HCT116 (cell line): ENCODE data around the gene SMG9. TPM values are rescaled to one million over a fixed set of nuclear protein-coding genes. Genes with fewer than 3 reads are reported as not detected.
"Not testable (repeated sequence)": the region's sequence is repeated elsewhere in the genome, so short reads cannot be mapped to it uniquely, and the experiment has no call there.

Source experiments
- ATAC-seq: fragments of 200-7000 bp; cut with Tn5 transposase; 2 replicates; pipeline ENCODE4 v1.9.1; 2020; ENCODE audit warnings: mild to moderate bottlenecking, moderate library complexity
- BruUV-seq: library from RNA; stranded (reverse); fragments of 400-500 nt; replicated peaks from 2 replicates; lab custom pipeline; 2021; lab: Mats Ljungman, UMichigan
- CTCF ChIA-PET: fragments of 300-600 bp; sonication (Branson Sonifier 250); formaldehyde crosslinking; loops from one replicate; lab custom pipeline; 2021; ENCODE audit warnings: antibody characterized with exemption; lab: Charles Lee
- POLR2A ChIA-PET: fragments of 300-600, 350-600 bp; sonication (Branson Sonifier 250); formaldehyde crosslinking; loops from one replicate; lab custom pipeline; 2021; ENCODE audit warnings: antibody characterized with exemption; lab: Charles Lee
- RAD21 ChIA-PET, 2 experiments: fragments of 300-600 bp; sonication (Branson Sonifier 250); formaldehyde crosslinking; loops; one replicate each; lab custom pipeline; 2023; ENCODE audit warnings: low total read pairs in 2 of 2; ENCODE audit not compliant: uncharacterized antibody in 2 of 2, unreplicated experiment in 2 of 2, low non-redundant PET in 1 of 2; lab: Charles Lee
- DNase-seq: peaks from one replicate; pipeline ENCODE4 v3.0.0-alpha.2; 2010; ENCODE audit warnings: low read depth, low spot score
- H2AFZ ChIP-seq: fragments of 200-600 bp; shearing (Covaris generic), sonication (generic); 2 replicates; pipeline ENCODE4 v1.6.1; 2017; ENCODE audit warnings: low read depth, mixed run types, mixed read lengths, antibody characterized with exemption, low read length; ENCODE audit not compliant: poor library complexity, severe bottlenecking
- H3K27ac ChIP-seq: 2 replicates; pipeline ENCODE4 v1.5.1; 2012; ENCODE audit warnings: low read depth, low read length
- H3K27me3 ChIP-seq: fragments of 200-600 bp; sonication (generic); 2 replicates; pipeline ENCODE4 v1.6.1; 2016; ENCODE audit warnings: mixed run types, low read length, mixed read lengths; ENCODE audit not compliant: insufficient read depth
- H3K36me3 ChIP-seq, 2 experiments: fragments of 200-500 bp in 1 of 2; fragments of 200-600 bp in 1 of 2; sonication (Bioruptor generic) in 1 of 2; sonication (generic) in 1 of 2; 2 replicates each; pipeline versions ENCODE4 v1.5.1 to v1.6.1; 2014 to 2016; ENCODE audit warnings: low read length in 2 of 2, inconsistent platforms in 1 of 2, mixed read lengths in 1 of 2, mixed run types in 1 of 2; ENCODE audit not compliant: insufficient read depth in 2 of 2, control insufficient read depth in 1 of 2
- H3K4me1 ChIP-seq, 2 experiments: fragments of 200-600 bp in 1 of 2; sonication (generic) in 1 of 2; 2 replicates each; pipeline versions ENCODE4 v1.5.1 to v1.6.1; 2012 to 2017; ENCODE audit warnings: low read length in 2 of 2, inconsistent platforms in 1 of 2, mild to moderate bottlenecking in 1 of 2, mixed read lengths in 1 of 2, mixed run types in 1 of 2, moderate library complexity in 1 of 2; ENCODE audit not compliant: insufficient read depth in 2 of 2, control insufficient read depth in 1 of 2
- H3K4me2 ChIP-seq: fragments of 200-600 bp; sonication (generic); 2 replicates; pipeline ENCODE4 v1.6.1; 2017; ENCODE audit warnings: mixed run types, low read length, mixed read lengths
- H3K4me3 ChIP-seq, 2 experiments: fragments of 200-600 bp in 1 of 2; sonication (generic) in 1 of 2; replicated peaks in 1 of 2; 2 replicates each; pipeline ENCODE4 v1.5.1; 2011 to 2016; ENCODE audit warnings: low read length in 2 of 2, control low read depth in 1 of 2, low read depth in 1 of 2, mild to moderate bottlenecking in 1 of 2, mixed read lengths in 1 of 2, mixed run types in 1 of 2
- H3K79me2 ChIP-seq: fragments of 200-600 bp; sonication (generic); 2 replicates; pipeline ENCODE4 v1.6.1; 2017; ENCODE audit warnings: mild to moderate bottlenecking, mixed run types, low read length, moderate library complexity, mixed read lengths; ENCODE audit not compliant: insufficient read depth
- H3K9ac ChIP-seq: fragments of 200-600 bp; sonication (generic); 2 replicates; pipeline ENCODE4 v1.6.1; 2016; ENCODE audit warnings: low read length, mixed read lengths
- H3K9me2 ChIP-seq: fragments of 200-600 bp; sonication (generic), shearing (Covaris generic); 2 replicates; pipeline ENCODE4 v1.6.1; 2017; ENCODE audit warnings: mixed run types, mild to moderate bottlenecking, moderate library complexity; ENCODE audit not compliant: insufficient read depth
- H3K9me3 ChIP-seq, 2 experiments: fragments of 200-500 bp in 1 of 2; fragments of 200-600 bp in 1 of 2; sonication (Bioruptor generic) in 1 of 2; sonication (generic) in 1 of 2; 2 replicates each; pipeline ENCODE4 v1.6.1; 2014 to 2017; ENCODE audit warnings: low read length in 2 of 2, mixed read lengths in 2 of 2, inconsistent platforms in 1 of 2, low read depth in 1 of 2, mild to moderate bottlenecking in 1 of 2, mixed run types in 1 of 2, moderate library complexity in 1 of 2; ENCODE audit not compliant: control insufficient read depth in 1 of 2, insufficient read depth in 1 of 2
- H4K20me1 ChIP-seq: fragments of 200-600 bp; sonication (generic), shearing (Covaris generic); 2 replicates; pipeline ENCODE4 v1.6.1; 2017; ENCODE audit warnings: mixed run types, mild to moderate bottlenecking, moderate library complexity; ENCODE audit not compliant: insufficient read depth
- CTCF ChIP-seq, 3 experiments: fragments of 200-600 bp in 1 of 3; sonication (generic) in 1 of 3; IDR thresholded peaks in 2 of 3; conservative IDR thresholded peaks in 1 of 3; 2 replicates each; pipeline ENCODE4 v1.5.1; 2012 to 2017; ENCODE audit warnings: low read depth in 2 of 3, low read length in 2 of 3, antibody characterized with exemption in 1 of 3, borderline replicate concordance in 1 of 3, control low read depth in 1 of 3, mild to moderate bottlenecking in 1 of 3, mixed read lengths in 1 of 3, mixed run types in 1 of 3, moderate library complexity in 1 of 3; ENCODE audit not compliant: insufficient read depth in 1 of 3
- EGR1 ChIP-seq: IDR thresholded peaks from 2 replicates; pipeline ENCODE4 v1.6.1; 2012; ENCODE audit warnings: low read depth
- ZNF274 ChIP-seq: fragments of 200-500 bp; sonication (Bioruptor generic); IDR thresholded peaks from 2 replicates; pipeline ENCODE4 v1.6.1; 2014; ENCODE audit warnings: mild to moderate bottlenecking, low read depth, low read length, inconsistent platforms
- intact Hi-C: fragments of 100-400 bp; cut with micrococcal nuclease; formaldehyde crosslinking; loops from 2 replicates; pipeline ENCODE4 v1.10.0; 2022
- total RNA-seq: library from RNA; stranded (reverse); gene quantifications from one replicate; pipeline ENCODE4 v1.2.1, GENCODE V29; 2021; ENCODE audit not compliant: unreplicated experiment

The SMG9 gene
- total RNA-seq, 1 experiment from 2014 or later = 80.2 TPM

GRCh38 chr19:43764684-43765083, 9.9 kb upstream of the SMG9 start:
- peaks cover 72 to 90% of the 10 kb centered on the region in 2 experiments for H3K4me1 ChIP-seq
- BruUV-seq = TSS peak; percentile 84
- not testable (repeated sequence) for H2AFZ ChIP-seq, H3K79me2 ChIP-seq, H4K20me1 ChIP-seq, DNase-seq, H3K27me3 ChIP-seq, H3K9me3 ChIP-seq, H3K9me2 ChIP-seq
- ATAC-seq = peak; percentile 46
- H3K27ac ChIP-seq = peak overlapping the region; percentile 98
- intact Hi-C loops = loop anchor here (1.0 kb wide), 1 partner anchor 8 kb away; no protein-coding TSS in a partner anchor
- H3K9ac ChIP-seq = peak overlapping the region; percentile 80
- CTCF ChIA-PET = interaction anchor here (1.0 to 4.5 kb wide), 8 partner anchors 8 to 96 kb away, joined by 3 to 46 read pairs (median 12); partner anchors contain the start of genes PLAUR and SMG9
- peak overlapping the region; percentile 74 for H3K4me2 ChIP-seq
- POLR2A ChIA-PET = interaction anchor here (0.8 to 5.4 kb wide), 8 partner anchors 9 to 880 kb away, joined by 3 to 60 read pairs (median 4); partner anchors contain the start of genes ETHE1 and SMG9
- H3K36me3 ChIP-seq = peaks cover 12 to 32% of the 10 kb centered on the region in 2 experiments; a peak in 3 of 4 replicates
- TF ChIP-seq CTCF (IDR thresholded peaks at IDR 0.05 in 2 of 3, conservative IDR thresholded peaks at IDR 0.05 in 1 of 3; ENCODE audit: borderline replicate concordance in 1 of 3, insufficient read depth in 1 of 3, low read depth in 2 of 3, low read length in 2 of 3) = 0 out of 6 replicates have a peak, but pooled peaks of 1 of the 3 experiments have one; percentile 4
- RAD21 ChIA-PET = interaction anchor here (0.5 to 2.1 kb wide), 5 partner anchors 10 to 19 kb away, joined by 3 to 7 read pairs (median 4); partner anchors contain the start of gene SMG9 (in 1 of the 2)
- H3K4me3 ChIP-seq = peak overlapping the region in 1 of 2 experiments; percentile 12; a peak in 2 of 4 replicates

GRCh38 chr19:43763473-43763939, 8.7 kb upstream of the SMG9 start:
- POLR2A ChIA-PET = interaction anchor here (0.6 to 5.4 kb wide), 4 partner anchors 8 to 95 kb away, joined by 3 to 60 read pairs (median 6); partner anchors contain the start of genes KCNN4 and SMG9
- intact Hi-C loops = no loop called here
- RAD21 ChIA-PET = interaction anchor here in 1 of 2 experiments (2.1 kb wide), 1 partner anchor 18 kb away, joined by 7 read pairs; no protein-coding TSS in a partner anchor
- H3K4me3 ChIP-seq = no peak overlapping the region
- no peaks in the 10 kb centered on the region for H4K20me1 ChIP-seq
- BruUV-seq = no TSS peak
- no peaks in the 10 kb centered on the region for H3K9me2 ChIP-seq
- no peak overlapping the region for H2AFZ ChIP-seq
- no peak for TF ChIP-seq ZNF274
- TF ChIP-seq EGR1 = peak; percentile 77
- H3K27me3 ChIP-seq = no peaks in the 10 kb centered on the region
- peaks cover 81 to 99% of the 10 kb centered on the region in 2 experiments for H3K4me1 ChIP-seq
- peaks cover 2 to 21% of the 10 kb centered on the region in 2 experiments; a peak in 2 of 4 replicates for H3K36me3 ChIP-seq
- H3K4me2 ChIP-seq = peak overlapping the region; percentile 74
- DNase-seq = no peak
- no peaks in the 10 kb centered on the region for H3K9me3 ChIP-seq
- CTCF ChIA-PET = interaction anchor here (0.6 to 1.0 kb wide), 2 partner anchors 18 to 21 kb away, joined by 3 to 4 read pairs; no protein-coding TSS in a partner anchor
- peak overlapping the region; percentile 62 for H3K9ac ChIP-seq
- peak overlapping the region; percentile 98 for H3K27ac ChIP-seq
- no peaks in the 10 kb centered on the region; the same call in 1 of the 2 replicates for H3K79me2 ChIP-seq
- no peak for ATAC-seq
